K562 (cell line): Measurements from ENCODE around the gene ZNF581. TPM values are rescaled to one million over a fixed set of nuclear protein-coding genes. Genes with fewer than 3 reads are reported as not detected.
A peak's percentile ranks its signal among the peaks of the same experiment; 100 is the strongest.

Experiments
- ATF7 ChIP-seq: fragments of 450-650 bp; IDR thresholded peaks from 2 replicates; pipeline ENCODE4 v1.7.1; 2014; ENCODE audit warnings: mild to moderate bottlenecking, moderate library complexity
- CTCF ChIP-seq, 3 experiments: IDR thresholded peaks in 2 of 3; conservative IDR thresholded peaks in 1 of 3; 2 replicates each; pipeline ENCODE4 v1.5.1; 2011 to 2012; ENCODE audit warnings: low read length in 3 of 3, mild to moderate bottlenecking in 3 of 3, control low read depth in 2 of 3, improper control_type of control experiment in 1 of 3, inconsistent platforms in 1 of 3, low read depth in 1 of 3, mixed read lengths in 1 of 3, moderate library complexity in 1 of 3; ENCODE audit not compliant: insufficient read depth in 2 of 3
- E2F6 ChIP-seq, 2 experiments: IDR thresholded peaks; 2 replicates each; pipeline ENCODE4 v1.6.1; 2011; ENCODE audit warnings: borderline replicate concordance in 1 of 2, control low read depth in 1 of 2, low read depth in 1 of 2, low read length in 1 of 2, mild to moderate bottlenecking in 1 of 2, mixed read lengths in 1 of 2, moderate library complexity in 1 of 2; ENCODE audit not compliant: insufficient read depth in 1 of 2, insufficient read length in 1 of 2, poor library complexity in 1 of 2, severe bottlenecking in 1 of 2; ENCODE audit errors: extremely low read depth in 1 of 2
- GTF2A2 ChIP-seq: IDR thresholded peaks from 2 replicates; pipeline ENCODE4 v1.6.1; 2016; ENCODE audit warnings: mild to moderate bottlenecking, missing genetic modification characterization, missing compliant biosample characterization
- HDAC1 ChIP-seq, 2 experiments: fragments of 450-650 bp; IDR thresholded peaks; 2 replicates each; pipeline ENCODE4 v1.6.1; 2016 to 2017; ENCODE audit warnings: inconsistent platforms in 1 of 2, mild to moderate bottlenecking in 1 of 2, moderate library complexity in 1 of 2
- HMGN3 ChIP-seq: IDR thresholded peaks from 2 replicates; pipeline ENCODE4 v1.6.1; 2011; ENCODE audit warnings: borderline replicate concordance, low read depth, mild to moderate bottlenecking, mixed read lengths, low read length; ENCODE audit not compliant: insufficient read length; ENCODE audit errors: extremely low read depth
- IRF9 ChIP-seq: fragments of 450-650 bp; IDR thresholded peaks from 2 replicates; pipeline ENCODE4 v1.6.1; 2016; ENCODE audit warnings: missing biosample characterization, missing genetic modification characterization
- KLF1 ChIP-seq: fragments of 450-650 bp; IDR thresholded peaks from 2 replicates; pipeline ENCODE4 v1.6.1; 2016; ENCODE audit warnings: missing genetic modification characterization, missing compliant biosample characterization
- KLF13 ChIP-seq: fragments of 450-650 bp; IDR thresholded peaks from 2 replicates; pipeline ENCODE4 v1.6.1; 2016; ENCODE audit warnings: missing genetic modification characterization, low read depth, mild to moderate bottlenecking, missing compliant biosample characterization, moderate library complexity, borderline replicate concordance
- MEIS2 ChIP-seq: fragments of 450-650 bp; IDR thresholded peaks from 2 replicates; pipeline ENCODE4 v1.6.1; 2014; ENCODE audit warnings: mild to moderate bottlenecking; ENCODE audit not compliant: partially characterized antibody
- NFE2 ChIP-seq: IDR thresholded peaks from 2 replicates; pipeline ENCODE4 v1.6.1; 2014; ENCODE audit warnings: antibody characterized with exemption, low read depth
- PHF8 ChIP-seq: fragments of 200-600 bp; sonication (generic); IDR thresholded peaks from 2 replicates; pipeline ENCODE4 v1.6.1; 2012; ENCODE audit warnings: mixed run types, mild to moderate bottlenecking, inconsistent platforms, low read length, moderate library complexity, borderline replicate concordance
- POLR2A ChIP-seq: fragments of 450-650 bp; conservative IDR thresholded peaks from 2 replicates; pipeline ENCODE4 v1.6.1; 2016
- POLR2AphosphoS2 ChIP-seq: IDR thresholded peaks from 2 replicates; pipeline ENCODE4 v1.6.1; 2012; ENCODE audit warnings: low read length, improper control_type of control experiment
- POLR2B ChIP-seq: fragments of 450-650 bp; IDR thresholded peaks from 2 replicates; pipeline ENCODE4 v1.6.1; 2018; ENCODE audit warnings: low read depth; ENCODE audit not compliant: partially characterized antibody
- RBFOX2 ChIP-seq: fragments of 200-400 bp; formaldehyde crosslinking; IDR thresholded peaks from 2 replicates; pipeline ENCODE4 v1.6.1; 2017; ENCODE audit warnings: low read depth, mild to moderate bottlenecking, low read length, moderate library complexity
- SMARCE1 ChIP-seq: fragments of 450-650 bp; IDR thresholded peaks from 2 replicates; pipeline ENCODE4 v1.7.1; 2016; ENCODE audit warnings: mild to moderate bottlenecking
- TAF7 ChIP-seq: fragments of 450-650 bp; IDR thresholded peaks from 2 replicates; pipeline ENCODE4 v1.6.1; 2016; ENCODE audit warnings: missing genetic modification characterization, missing compliant biosample characterization
- TOE1 ChIP-seq, 2 experiments: fragments of 450-650 bp in 1 of 2; sonication (generic) in 1 of 2; formaldehyde crosslinking in 1 of 2; IDR thresholded peaks; 2 replicates each; pipeline versions ENCODE4 v1.7.1 to v1.8.0; 2016 to 2022; ENCODE audit warnings: borderline replicate concordance in 2 of 2, mild to moderate bottlenecking in 2 of 2, antibody characterized with exemption in 1 of 2, inconsistent platforms in 1 of 2, low read depth in 1 of 2, missing genetic modification reagents in 1 of 2, moderate library complexity in 1 of 2
- ZFP1 ChIP-seq: fragments of 450-650 bp; formaldehyde crosslinking; IDR thresholded peaks from 2 replicates; pipeline ENCODE4 v1.4.0; 2020; ENCODE audit warnings: mild to moderate bottlenecking, mixed read lengths
- ZFX ChIP-seq: sonication (generic); formaldehyde crosslinking; IDR thresholded peaks from 2 replicates; pipeline ENCODE4 v1.8.0; 2022; ENCODE audit warnings: mild to moderate bottlenecking, missing genetic modification reagents, moderate library complexity
- ZNF263 ChIP-seq: sonication (generic); formaldehyde crosslinking; IDR thresholded peaks from 2 replicates; pipeline ENCODE4 v1.8.0; 2022; ENCODE audit warnings: mild to moderate bottlenecking, missing genetic modification reagents, borderline replicate concordance
- ZNF316 ChIP-seq: fragments of 450-650 bp; IDR thresholded peaks from 2 replicates; pipeline ENCODE4 v1.6.1; 2016
- ZNF586 ChIP-seq: fragments of 450-650 bp; formaldehyde crosslinking; conservative IDR thresholded peaks from 2 replicates; pipeline ENCODE4 v1.4.0; 2020; ENCODE audit warnings: mild to moderate bottlenecking, moderate library complexity
- polyA plus RNA-seq, 8 experiments: library from polyadenylated mRNA; depleted of rRNA in 4 of 8; stranded (reverse) in 5 of 8; unstranded in 3 of 8; fragments of >200 nt; fragmentation: Nextera tagmentation in 2 of 8; fragmentation: Illumina TruSeq in 1 of 8; extraction: Ambion mirVana in 2 of 8; extraction: Trizol in 1 of 8; gene quantifications; 2 replicates each; pipeline versions ENCODE4 v1.2.1 to v1.2.3, GENCODE V29; 2011 to 2014; ENCODE audit warnings: inconsistent platforms in 1 of 8, missing spikeins in 1 of 8
- total RNA-seq, 7 experiments: library from RNA; depleted of rRNA in 6 of 7; stranded (reverse); fragments of >200 nt in 6 of 7; fragmentation: Illumina TruSeq in 2 of 7; extraction: Trizol in 2 of 7; gene quantifications; 2 replicates each; pipeline versions ENCODE4 v1.2.1 to v1.2.3, GENCODE V29; 2011 to 2021; ENCODE audit warnings: low replicate concordance in 1 of 7

ZNF581 gene
- total and polyA plus RNA-seq, 9 of the 15 experiments (the other 6 are each of a cell fraction or from before 2014, with no cell fraction given) = 2.4 to 39.4 (median 15.4) TPM

- TF ChIP-seq TAF7 (tag) (peak; percentile 94), ATF7 (peak; percentile 55; the same call in 1 of the 2 replicates), ZNF586 (CRISPR knock-in tag) (no peak), HDAC1 (IDR thresholded peaks at IDR 0.05) (0 out of 4 replicates have a peak, but pooled peaks of 1 of the 2 experiments have one; percentile 45), PHF8 (peak; percentile 81), KLF13 (tag) (peak; percentile 97), SMARCE1 (peak; percentile 17; the same call in 1 of the 2 replicates), ZNF316 (no peak), IRF9 (tag) (no peak), CTCF (IDR thresholded peaks at IDR 0.05 in 2 of 3, conservative IDR thresholded peaks at IDR 0.05 in 1 of 3; ENCODE audit: insufficient read depth in 2 of 3, low read depth in 1 of 3, low read length in 3 of 3) (peak in 1 of 3 experiments; percentile 2; a peak in 2 of 6 replicates), E2F6 (IDR thresholded peaks at IDR 0.05; ENCODE audit: borderline replicate concordance in 1 of 2, extremely low read depth in 1 of 2, insufficient read depth in 1 of 2, insufficient read length in 1 of 2, low read depth in 1 of 2, low read length in 1 of 2, poor library complexity in 1 of 2, severe bottlenecking in 1 of 2) (peak in 1 of 2 experiments; percentile 35), KLF1 (tag) (peak; percentile 18; the same call in 1 of the 2 replicates), RBFOX2 (peak; percentile 77), ZFP1 (no peak), ZNF263 (CRISPR knock-in tag) (no peak), HMGN3 (peak; percentile 82), MEIS2 (peak; percentile 83), GTF2A2 (tag) (no peak), ZFX (CRISPR knock-in tag) (peak; percentile 62), TOE1 (IDR thresholded peaks at IDR 0.05; ENCODE audit: borderline replicate concordance) (0 out of 2 replicates have a peak, but pooled peaks have one; percentile 33), TOE1 (CRISPR knock-in tag; IDR thresholded peaks at IDR 0.05; ENCODE audit: borderline replicate concordance, low read depth) (no peak), POLR2A (peak; percentile 87), POLR2B (peak; percentile 89), NFE2 (no peak), POLR2AphosphoS2 (0 out of 2 replicates have a peak, but pooled peaks have one; percentile 40)
Observed at GRCh38 chr19:55624109-55625003, 19.1 kb upstream of the ZNF581 start, which contains the start of gene ZNF784 (continued).
